ENCODE data around the gene IGFBP7.

IGFBP7 gene

DNA sequence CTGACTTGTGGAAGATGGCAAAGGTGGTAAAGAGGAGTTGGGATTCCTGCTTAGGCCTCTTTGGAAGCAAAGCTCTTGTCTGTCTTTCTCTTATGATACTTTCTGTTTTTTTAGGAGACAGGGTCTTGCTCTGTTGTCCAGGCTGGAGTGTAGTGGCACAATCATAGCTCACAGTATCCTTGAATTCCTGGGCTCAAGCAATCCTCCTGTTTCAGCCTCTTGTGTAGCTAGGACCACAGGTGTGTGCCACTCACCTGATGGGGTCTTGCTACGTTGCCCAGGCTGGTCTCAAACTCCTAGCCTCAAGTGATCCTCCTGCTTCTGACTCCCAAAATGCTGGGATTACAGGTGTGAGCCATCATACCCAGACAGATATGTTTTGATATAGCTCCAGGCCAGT lies 19.3 kb upstream of the IGFBP7 start:
- DNase-seq (ENCODE audit: low read depth) = no peak

DNA sequence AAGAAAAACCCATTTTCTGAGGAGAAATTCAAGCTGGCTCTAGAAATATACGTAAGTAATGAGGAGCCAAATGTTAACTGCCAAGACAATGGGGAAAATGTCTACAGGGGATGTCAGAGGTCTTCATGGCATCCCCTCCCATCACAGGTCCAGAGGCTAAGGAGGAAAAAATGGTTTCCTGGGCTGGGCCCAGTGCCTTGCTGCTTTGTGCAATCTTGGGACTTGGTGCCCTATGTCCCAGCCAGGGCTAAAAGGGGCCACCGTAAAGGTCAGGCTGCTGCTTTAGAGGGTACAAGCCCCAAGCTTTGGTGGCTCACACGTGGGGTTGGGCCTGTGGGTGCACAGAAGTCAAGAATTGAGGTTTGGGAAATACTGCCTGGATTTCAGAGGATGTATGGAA lies 17.2 kb upstream of the IGFBP7 start:
- no peak for DNase-seq (ENCODE audit: low read depth)

DNA sequence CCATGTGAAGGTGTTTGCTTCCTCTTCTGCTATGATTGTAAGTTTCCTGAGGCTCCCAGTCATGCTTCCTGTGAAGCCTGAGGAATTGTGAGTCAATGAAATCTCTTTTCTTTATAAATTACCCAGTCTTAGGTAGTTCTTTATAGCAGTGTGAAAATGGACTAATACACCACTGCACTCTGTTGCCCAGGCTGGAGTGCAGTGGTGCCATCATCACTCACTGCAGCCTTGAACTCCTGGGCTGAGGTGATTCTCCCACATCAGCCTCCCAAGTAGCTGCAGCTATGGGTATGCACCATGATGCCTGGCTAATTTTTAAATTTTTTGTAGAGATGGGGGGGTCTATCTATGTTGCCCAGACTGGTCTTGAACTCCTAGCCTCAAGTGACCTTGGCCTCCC lies 15.8 kb upstream of the IGFBP7 start:
- DNase-seq (ENCODE audit: low read depth) = no peak

DNA sequence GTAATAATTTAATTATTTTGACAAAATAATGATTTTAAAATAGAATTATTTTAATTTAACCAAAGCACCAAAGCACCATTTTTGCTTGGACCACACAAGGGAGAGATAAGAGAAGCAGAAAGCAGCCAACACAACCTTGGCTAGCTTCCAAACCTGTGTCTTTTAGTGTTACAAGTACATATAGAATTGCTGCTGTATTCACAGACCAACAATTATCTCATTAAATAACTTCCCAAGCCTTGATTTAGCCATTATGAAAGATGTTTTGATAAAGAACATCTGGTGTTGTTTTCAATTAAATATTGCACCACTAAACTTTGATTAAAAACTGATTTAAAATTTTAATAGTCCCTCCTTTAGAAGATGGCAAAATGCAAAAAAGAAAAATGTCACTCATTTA lies 14.0 kb upstream of the IGFBP7 start:
- DNase-seq (ENCODE audit: low read depth) = no peak

- no peak for DNase-seq (ENCODE audit: low read depth)
Measured at GRCh38 chr4:57122959-57123358, 12.8 kb upstream of the IGFBP7 start.

- peak; percentile 69 for DNase-seq (ENCODE audit: low read depth)
Measured at GRCh38 chr4:57119054-57119651, 9.0 kb upstream of the IGFBP7 start.

- DNase-seq (ENCODE audit: low read depth) = no peak
Measured at GRCh38 chr4:57117491-57117890, 7.3 kb upstream of the IGFBP7 start.

- DNase-seq (ENCODE audit: low read depth) = no peak
Measured at GRCh38 chr4:57116245-57116644, 6.1 kb upstream of the IGFBP7 start.

- DNase-seq (ENCODE audit: low read depth) = no peak
Measured at GRCh38 chr4:57114973-57115372, 4.8 kb upstream of the IGFBP7 start.

GRCh38 chr4:57113870-57114269 lies 3.7 kb upstream of the IGFBP7 start:
- no peak for DNase-seq (ENCODE audit: low read depth)

DNA sequence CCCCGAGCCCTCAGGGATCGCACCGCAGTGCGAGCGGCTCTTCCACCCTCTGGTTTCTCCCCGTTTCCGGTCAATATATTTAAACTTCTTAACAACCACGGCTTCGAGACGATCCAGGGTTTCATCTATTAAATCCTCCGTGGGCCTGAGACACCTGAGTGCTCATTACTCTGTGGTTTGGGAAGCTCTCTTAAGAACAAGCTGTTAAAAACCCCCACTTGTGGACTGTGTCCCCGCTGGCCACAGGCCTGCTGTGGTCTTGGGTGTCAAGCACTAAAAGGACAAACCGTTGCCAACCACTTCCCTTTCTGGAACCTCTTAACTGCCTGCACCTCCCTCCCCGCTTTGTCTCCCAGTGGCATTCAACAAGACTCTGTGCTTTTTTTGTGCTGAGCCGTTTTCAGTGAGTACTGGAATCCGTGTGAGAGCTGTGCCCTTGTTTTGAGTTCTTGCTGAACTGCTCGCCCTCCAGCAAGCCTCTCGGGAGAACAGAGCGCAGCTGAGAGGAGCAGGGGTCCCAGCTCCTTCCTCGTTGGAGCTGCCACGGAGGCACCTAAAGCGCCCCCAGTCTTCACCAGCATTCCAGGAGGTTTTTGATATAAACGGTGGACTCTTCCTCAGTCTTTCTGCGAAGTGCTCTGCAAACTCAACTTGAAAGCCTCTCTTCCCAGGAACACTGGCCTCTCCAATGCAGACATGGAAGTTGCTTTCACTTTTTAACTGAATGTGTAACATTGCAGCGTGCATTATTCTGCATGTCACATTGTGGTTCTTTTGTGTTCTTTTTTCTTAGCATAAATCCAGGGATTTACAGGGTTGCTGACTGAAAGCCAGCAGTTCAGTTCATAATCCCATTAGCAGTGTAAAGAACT lies 691 bp upstream of the IGFBP7 start:
- DNase-seq (ENCODE audit: low read depth) = peak; percentile 59

DNA sequence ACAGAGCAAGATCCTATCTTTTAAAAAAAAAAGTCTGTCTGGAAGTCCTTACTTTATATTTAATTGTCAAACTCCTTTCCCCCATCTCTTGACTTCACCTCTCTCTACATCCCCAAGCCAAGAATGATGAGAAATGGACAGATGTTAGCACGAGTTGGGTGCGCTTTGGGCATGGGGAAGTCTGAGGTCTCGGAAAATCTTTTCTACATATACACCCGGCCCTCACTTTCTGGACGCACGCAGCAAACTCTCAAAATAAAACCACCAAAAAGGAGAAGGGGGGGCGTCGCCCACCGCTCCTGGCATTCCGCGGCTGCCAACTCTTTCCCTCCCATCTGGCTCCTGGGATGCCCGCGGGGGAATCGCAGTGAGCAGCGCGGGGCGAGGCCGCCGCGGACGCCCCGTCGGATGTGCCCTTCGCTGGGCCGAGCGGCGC lies 756 bp downstream of the IGFBP7 start:
- no peak for DNase-seq (ENCODE audit: low read depth)

- DNase-seq (ENCODE audit: low read depth) = no peak
Measured at GRCh38 chr4:57106181-57106580, 4.0 kb downstream of the IGFBP7 start.

GRCh38 chr4:57104706-57105560 lies 5.3 kb downstream of the IGFBP7 start:
- DNase-seq (ENCODE audit: low read depth) = no peak

DNA sequence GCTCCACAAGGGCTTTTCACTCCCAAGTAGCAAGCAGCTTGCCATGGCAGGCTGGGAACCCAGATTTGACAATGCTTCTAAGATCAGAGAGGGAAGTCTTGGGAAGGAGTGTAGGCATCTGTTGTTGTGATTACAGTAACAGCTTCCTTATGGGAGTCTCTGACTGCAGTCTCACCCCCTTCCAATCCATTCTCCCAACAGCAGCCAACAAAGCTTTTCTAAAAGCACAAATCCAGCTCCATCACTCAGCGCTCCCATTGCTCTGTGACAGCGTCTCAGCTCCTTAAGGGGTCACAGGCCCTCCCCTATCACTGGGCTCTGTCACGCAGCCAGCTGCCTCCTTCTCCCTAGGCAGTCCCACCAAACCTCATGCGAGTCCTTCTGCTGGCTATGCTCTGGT lies 7.1 kb downstream of the IGFBP7 start:
- DNase-seq (ENCODE audit: low read depth) = no peak

DNA sequence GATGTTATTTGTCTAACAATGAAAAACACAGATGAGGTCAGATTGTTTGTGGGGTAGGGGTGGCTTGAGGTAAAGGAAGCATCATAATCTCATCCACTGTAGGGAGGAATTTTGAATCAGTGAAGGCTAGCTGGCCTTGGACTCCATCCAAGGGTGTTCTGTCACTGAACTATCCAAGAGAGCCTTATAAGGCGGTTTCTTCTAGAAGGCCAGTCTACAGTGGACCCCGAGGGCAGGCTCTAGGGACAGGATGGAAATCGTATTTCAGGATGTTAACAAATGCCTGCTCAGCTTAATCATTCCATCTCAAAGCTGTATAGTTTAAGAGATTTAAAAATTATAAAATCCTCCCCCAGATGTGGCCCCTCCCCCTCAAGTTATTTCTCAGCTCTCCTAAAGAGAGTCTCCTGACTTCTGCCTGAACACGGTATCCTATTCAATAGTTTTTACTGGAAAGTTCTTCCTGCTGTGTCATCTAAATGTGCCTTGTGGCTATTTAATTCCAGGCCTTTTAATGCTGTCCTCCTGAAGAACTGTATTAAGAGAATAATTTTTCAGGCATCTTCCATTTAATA lies 8.0 kb downstream of the IGFBP7 start:
- peak; percentile 91 for DNase-seq (ENCODE audit: low read depth)

DNA sequence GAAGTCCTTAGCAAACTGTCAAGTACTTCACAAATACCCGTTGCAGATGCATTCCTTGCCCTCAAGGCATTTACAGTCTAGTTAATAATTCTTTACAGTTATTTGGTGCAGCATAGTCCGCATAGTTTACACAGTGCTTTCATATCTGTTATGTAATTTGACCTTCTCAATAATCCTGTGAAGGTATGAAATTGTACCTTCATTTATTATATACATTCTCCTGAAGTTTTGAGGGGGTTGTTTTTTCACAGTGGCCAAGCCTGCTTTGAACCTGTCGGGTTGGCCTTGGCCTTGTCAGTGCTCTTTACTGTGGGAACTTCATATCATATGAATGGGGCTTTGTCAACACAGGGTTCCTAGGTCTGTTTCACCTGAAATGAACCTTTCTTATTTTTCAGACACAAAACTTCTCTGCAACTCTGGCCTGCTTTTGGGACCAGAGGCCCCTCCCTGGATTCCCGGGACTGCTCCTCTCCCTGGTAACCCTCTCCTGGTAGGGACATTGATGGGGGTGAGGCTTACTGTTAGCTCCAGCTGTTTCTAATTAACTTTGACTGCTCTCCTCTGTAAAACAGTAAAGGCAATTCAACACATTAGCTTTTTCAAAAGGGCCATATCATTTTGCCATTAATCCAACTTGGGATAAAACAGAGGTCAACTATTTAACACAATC lies 9.1 kb downstream of the IGFBP7 start:
- DNase-seq (ENCODE audit: low read depth) = no peak

DNA sequence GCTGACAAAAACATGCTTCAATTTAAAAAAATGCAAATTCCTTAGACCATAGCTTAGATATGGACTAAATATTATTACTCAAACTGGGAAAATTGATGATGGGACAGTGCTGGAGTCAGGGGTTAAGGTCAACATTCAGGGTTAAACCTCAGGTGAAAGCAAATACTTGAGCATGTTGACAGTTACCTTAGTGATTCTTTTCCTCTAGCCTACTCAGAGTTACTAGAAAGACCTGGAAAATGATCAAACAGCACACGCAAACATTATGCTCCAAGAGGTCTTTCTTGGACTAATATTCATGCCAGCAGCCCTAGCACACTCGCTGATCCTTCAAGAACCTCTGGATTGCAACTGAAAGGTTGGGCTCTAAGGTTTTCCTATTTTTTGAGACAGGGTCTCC lies 10.8 kb downstream of the IGFBP7 start:
- DNase-seq (ENCODE audit: low read depth) = no peak

- DNase-seq (ENCODE audit: low read depth) = no peak
Measured at GRCh38 chr4:57098941-57099340, 11.2 kb downstream of the IGFBP7 start.

- no peak for DNase-seq (ENCODE audit: low read depth)
Measured at GRCh38 chr4:57098415-57098814, 11.8 kb downstream of the IGFBP7 start.

DNA sequence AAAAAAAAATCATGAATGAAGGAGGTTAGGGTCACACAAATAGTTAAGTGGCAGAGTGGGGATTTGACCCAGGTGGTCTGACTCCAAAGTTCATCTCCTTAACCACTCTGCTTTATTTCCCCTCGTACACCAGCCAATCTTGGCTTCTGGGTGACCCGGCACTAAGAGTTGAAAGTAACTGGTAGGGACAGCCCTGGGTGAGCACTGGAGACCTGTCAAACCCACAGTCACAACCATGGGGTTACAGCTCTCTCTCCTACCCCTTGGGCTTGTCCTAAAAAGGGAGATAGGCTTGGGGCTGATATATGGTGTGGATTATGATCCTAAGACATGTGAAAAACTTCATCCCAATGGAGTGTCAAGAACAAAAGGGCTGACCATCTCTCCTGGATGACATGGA lies 12.5 kb downstream of the IGFBP7 start:
- DNase-seq (ENCODE audit: low read depth) = no peak

- no peak for DNase-seq (ENCODE audit: low read depth)
Measured at GRCh38 chr4:57095956-57096355, 14.2 kb downstream of the IGFBP7 start.

All from HS-27A (cell line).